HEK293 (cell line): Measurements from ENCODE around the gene ZNF19.
A peak's percentile ranks its signal among the peaks of the same experiment; 100 is the strongest.

Experiments
- CTCF ChIA-PET: fragments of 350-600 bp; formaldehyde crosslinking; extraction: SDS; loops from one replicate; lab custom pipeline; 2021; ENCODE audit warnings: antibody characterized with exemption; lab: Yijun Ruan, JAX
- POLR2A ChIA-PET: fragments of 300-600 bp; formaldehyde crosslinking; extraction: SDS; loops from one replicate; lab custom pipeline; 2020; ENCODE audit warnings: antibody characterized with exemption, inconsistent platforms; lab: Yijun Ruan, JAX
- H3K27ac ChIP-seq: fragments of 200-500 bp; sonication (Bioruptor generic); 2 replicates; pipeline ENCODE4 v1.5.1; 2014; ENCODE audit warnings: low read depth, low read length, control low read depth, inconsistent platforms; ENCODE audit errors: extremely low read depth
- H3K36me3 ChIP-seq, 2 experiments: fragments of 200-500 bp in 1 of 2; sonication (Bioruptor generic) in 1 of 2; 1 replicate in 1 of 2; 2 replicates in 1 of 2; pipeline ENCODE4 v1.5.1; 2014 to 2017; ENCODE audit warnings: inconsistent platforms in 2 of 2, low read length in 2 of 2; ENCODE audit not compliant: control insufficient read depth in 2 of 2, insufficient read depth in 1 of 2
- H3K4me1 ChIP-seq: fragments of 200-500 bp; sonication (Bioruptor generic); 2 replicates; pipeline ENCODE4 v1.5.1; 2014; ENCODE audit warnings: mild to moderate bottlenecking, low read length, inconsistent platforms; ENCODE audit not compliant: control insufficient read depth, insufficient read depth
- H3K4me3 ChIP-seq: 2 replicates; pipeline ENCODE4 v1.5.1; 2011; ENCODE audit warnings: low read depth, mild to moderate bottlenecking, control low read depth, low read length, moderate library complexity
- H3K9me3 ChIP-seq: fragments of 200-500 bp; sonication (Bioruptor generic); 2 replicates; pipeline ENCODE4 v1.5.1; 2014; ENCODE audit warnings: low read depth, low read length, inconsistent platforms; ENCODE audit not compliant: control insufficient read depth, insufficient read depth
- MZF1 ChIP-seq: fragments of 450-650 bp; formaldehyde crosslinking; IDR thresholded peaks from 2 replicates; pipeline ENCODE4 v1.5.1; 2017; ENCODE audit warnings: missing biosample characterization, missing genetic modification characterization, borderline replicate concordance
- SCRT2 ChIP-seq: fragments of 450-650 bp; formaldehyde crosslinking; IDR thresholded peaks from 2 replicates; pipeline ENCODE4 v1.5.1; 2016; ENCODE audit warnings: missing biosample characterization, missing genetic modification characterization
- ZEB2 ChIP-seq: fragments of 450-650 bp; formaldehyde crosslinking; IDR thresholded peaks from 2 replicates; pipeline ENCODE4 v1.5.1; 2016; ENCODE audit warnings: missing biosample characterization, missing genetic modification characterization
- ZNF140 ChIP-seq: fragments of 450-650 bp; formaldehyde crosslinking; IDR thresholded peaks from 2 replicates; pipeline ENCODE4 v1.5.1; 2016; ENCODE audit warnings: missing biosample characterization, missing genetic modification characterization
- ZNF146 ChIP-seq: fragments of 450-650 bp; formaldehyde crosslinking; IDR thresholded peaks from 2 replicates; pipeline ENCODE4 v1.5.1; 2016; ENCODE audit warnings: missing biosample characterization, missing genetic modification characterization
- ZNF169 ChIP-seq: fragments of 450-650 bp; formaldehyde crosslinking; IDR thresholded peaks from 2 replicates; pipeline ENCODE4 v1.5.1; 2016; ENCODE audit warnings: missing biosample characterization, missing genetic modification characterization
- ZNF175 ChIP-seq: fragments of 450-650 bp; formaldehyde crosslinking; IDR thresholded peaks from 2 replicates; pipeline ENCODE4 v1.5.1; 2016; ENCODE audit warnings: missing biosample characterization, missing genetic modification characterization
- ZNF274 ChIP-seq, 2 experiments: fragments of 200-500 bp in 1 of 2; fragments of 450-650 bp in 1 of 2; sonication (Bioruptor generic) in 1 of 2; formaldehyde crosslinking in 1 of 2; IDR thresholded peaks; 2 replicates each; pipeline versions ENCODE4 v1.5.1 to v1.6.1; 2014 to 2016; ENCODE audit warnings: borderline replicate concordance in 1 of 2, inconsistent platforms in 1 of 2, low read length in 1 of 2, missing biosample characterization in 1 of 2, missing genetic modification characterization in 1 of 2
- ZNF404 ChIP-seq: fragments of 450-650 bp; formaldehyde crosslinking; IDR thresholded peaks from 2 replicates; pipeline ENCODE4 v1.5.1; 2017; ENCODE audit warnings: missing biosample characterization, missing genetic modification characterization
- ZNF692 ChIP-seq: fragments of 450-650 bp; formaldehyde crosslinking; IDR thresholded peaks from 2 replicates; pipeline ENCODE4 v1.5.1; 2016; ENCODE audit warnings: missing biosample characterization, missing genetic modification characterization
- ZNF777 ChIP-seq: fragments of 450-650 bp; formaldehyde crosslinking; IDR thresholded peaks from 2 replicates; pipeline ENCODE4 v1.5.1; 2017; ENCODE audit warnings: missing biosample characterization, missing genetic modification characterization, borderline replicate concordance
- ZNF785 ChIP-seq: fragments of 450-650 bp; formaldehyde crosslinking; IDR thresholded peaks from 2 replicates; pipeline ENCODE4 v1.5.1; 2016; ENCODE audit warnings: missing biosample characterization, missing genetic modification characterization
- ZNF837 ChIP-seq: fragments of 450-650 bp; formaldehyde crosslinking; IDR thresholded peaks from 2 replicates; pipeline ENCODE4 v1.5.1; 2016; ENCODE audit warnings: missing biosample characterization, missing genetic modification characterization
- ZSCAN16 ChIP-seq: fragments of 450-650 bp; formaldehyde crosslinking; IDR thresholded peaks from 2 replicates; pipeline ENCODE4 v1.5.1; 2016; ENCODE audit warnings: missing biosample characterization, missing genetic modification characterization
- TF ChIP-seq, protein P1 (sequence below): fragments of 450-650 bp; formaldehyde crosslinking; IDR thresholded peaks from 2 replicates; pipeline ENCODE4 v1.5.1; 2017; ENCODE audit warnings: missing biosample characterization, missing genetic modification characterization
- TF ChIP-seq, protein P2 (sequence below): fragments of 450-650 bp; formaldehyde crosslinking; IDR thresholded peaks from 2 replicates; pipeline ENCODE4 v1.5.1; 2016; ENCODE audit warnings: missing biosample characterization, missing genetic modification characterization, borderline replicate concordance
- TF ChIP-seq, protein P3 (sequence below): fragments of 450-650 bp; formaldehyde crosslinking; IDR thresholded peaks from 2 replicates; pipeline ENCODE4 v1.5.1; 2016; ENCODE audit warnings: missing biosample characterization, missing genetic modification characterization
- TF ChIP-seq, protein P4 (sequence below): sonication (generic); formaldehyde crosslinking; IDR thresholded peaks from 2 replicates; pipeline ENCODE4 v1.8.1; 2022; ENCODE audit warnings: mild to moderate bottlenecking, moderate library complexity, missing genetic modification reagents
- TF ChIP-seq, protein P5 (sequence below): fragments of 450-650 bp; formaldehyde crosslinking; IDR thresholded peaks from 2 replicates; pipeline ENCODE4 v1.5.1; 2016; ENCODE audit warnings: missing biosample characterization, missing genetic modification characterization
- TF ChIP-seq, protein P6 (sequence below): fragments of 450-650 bp; formaldehyde crosslinking; IDR thresholded peaks from 2 replicates; pipeline ENCODE4 v1.5.0; 2017; ENCODE audit warnings: missing biosample characterization, missing genetic modification characterization, borderline replicate concordance

The ZNF19 gene

GRCh38 chr16:71425746-71426068 lies 63.4 kb downstream of the ZNF19 start:
- Histone ChIP-seq H3K4me3 (peak overlapping the region; percentile 59), H3K27ac (peak overlapping the region; percentile 27; the same call in 1 of the 2 replicates), H3K9me3 (no peaks in the 10 kb centered on the region), H3K36me3 (no peaks in the 10 kb centered on the region), H3K4me1 (no peaks in the 10 kb centered on the region)
- ChIA-PET CTCF (interaction anchor here (0.6 to 11.6 kb wide), 6 partner anchors 13 to 481 kb away, joined by 3 to 77 read pairs (median 4); no protein-coding TSS in a partner anchor), POLR2A (interaction anchor here (1.1 to 1.8 kb wide), 3 partner anchors 36 to 668 kb away, joined by 3 to 8 read pairs (median 7); partner anchors contain the start of genes DHX38, TXNL4B and ZNF23)
- TF ChIP-seq ZNF785 (no peak), ZNF777 (tag by site-specific recombination) (no peak; the same call in 1 of the 2 replicates), SCRT2 (tag by site-specific recombination) (no peak), ZNF140 (tag by site-specific recombination) (no peak), ZEB2 (no peak), ZNF692 (tag by site-specific recombination) (no peak), ZNF837 (tag by site-specific recombination) (no peak), ZNF404 (tag by site-specific recombination) (no peak), MZF1 (tag by site-specific recombination) (no peak), ZNF169 (tag by site-specific recombination) (0 out of 2 replicates have a peak, but pooled peaks have one; percentile 19), ZSCAN16 (no peak), ZNF175 (tag by site-specific recombination) (no peak), ZNF274 (IDR thresholded peaks at IDR 0.05; ENCODE audit: low read length) (no peak), ZNF274 (tag by site-specific recombination; IDR thresholded peaks at IDR 0.05; ENCODE audit: borderline replicate concordance) (no peak), ZNF146 (tag by site-specific recombination) (no peak)
- TF ChIP-seq, protein P1, sequence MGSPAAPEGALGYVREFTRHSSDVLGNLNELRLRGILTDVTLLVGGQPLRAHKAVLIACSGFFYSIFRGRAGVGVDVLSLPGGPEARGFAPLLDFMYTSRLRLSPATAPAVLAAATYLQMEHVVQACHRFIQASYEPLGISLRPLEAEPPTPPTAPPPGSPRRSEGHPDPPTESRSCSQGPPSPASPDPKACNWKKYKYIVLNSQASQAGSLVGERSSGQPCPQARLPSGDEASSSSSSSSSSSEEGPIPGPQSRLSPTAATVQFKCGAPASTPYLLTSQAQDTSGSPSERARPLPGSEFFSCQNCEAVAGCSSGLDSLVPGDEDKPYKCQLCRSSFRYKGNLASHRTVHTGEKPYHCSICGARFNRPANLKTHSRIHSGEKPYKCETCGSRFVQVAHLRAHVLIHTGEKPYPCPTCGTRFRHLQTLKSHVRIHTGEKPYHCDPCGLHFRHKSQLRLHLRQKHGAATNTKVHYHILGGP (tag by site-specific recombination) = no peak
- TF ChIP-seq, protein P2, sequence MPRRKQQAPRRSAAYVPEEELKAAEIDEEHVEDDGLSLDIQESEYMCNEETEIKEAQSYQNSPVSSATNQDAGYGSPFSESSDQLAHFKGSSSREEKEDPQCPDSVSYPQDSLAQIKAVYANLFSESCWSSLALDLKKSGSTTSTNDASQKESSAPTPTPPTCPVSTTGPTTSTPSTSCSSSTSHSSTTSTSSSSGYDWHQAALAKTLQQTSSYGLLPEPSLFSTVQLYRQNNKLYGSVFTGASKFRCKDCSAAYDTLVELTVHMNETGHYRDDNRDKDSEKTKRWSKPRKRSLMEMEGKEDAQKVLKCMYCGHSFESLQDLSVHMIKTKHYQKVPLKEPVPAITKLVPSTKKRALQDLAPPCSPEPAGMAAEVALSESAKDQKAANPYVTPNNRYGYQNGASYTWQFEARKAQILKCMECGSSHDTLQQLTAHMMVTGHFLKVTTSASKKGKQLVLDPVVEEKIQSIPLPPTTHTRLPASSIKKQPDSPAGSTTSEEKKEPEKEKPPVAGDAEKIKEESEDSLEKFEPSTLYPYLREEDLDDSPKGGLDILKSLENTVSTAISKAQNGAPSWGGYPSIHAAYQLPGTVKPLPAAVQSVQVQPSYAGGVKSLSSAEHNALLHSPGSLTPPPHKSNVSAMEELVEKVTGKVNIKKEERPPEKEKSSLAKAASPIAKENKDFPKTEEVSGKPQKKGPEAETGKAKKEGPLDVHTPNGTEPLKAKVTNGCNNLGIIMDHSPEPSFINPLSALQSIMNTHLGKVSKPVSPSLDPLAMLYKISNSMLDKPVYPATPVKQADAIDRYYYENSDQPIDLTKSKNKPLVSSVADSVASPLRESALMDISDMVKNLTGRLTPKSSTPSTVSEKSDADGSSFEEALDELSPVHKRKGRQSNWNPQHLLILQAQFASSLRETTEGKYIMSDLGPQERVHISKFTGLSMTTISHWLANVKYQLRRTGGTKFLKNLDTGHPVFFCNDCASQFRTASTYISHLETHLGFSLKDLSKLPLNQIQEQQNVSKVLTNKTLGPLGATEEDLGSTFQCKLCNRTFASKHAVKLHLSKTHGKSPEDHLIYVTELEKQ (tag by site-specific recombination) = no peak
- TF ChIP-seq, protein P3, sequence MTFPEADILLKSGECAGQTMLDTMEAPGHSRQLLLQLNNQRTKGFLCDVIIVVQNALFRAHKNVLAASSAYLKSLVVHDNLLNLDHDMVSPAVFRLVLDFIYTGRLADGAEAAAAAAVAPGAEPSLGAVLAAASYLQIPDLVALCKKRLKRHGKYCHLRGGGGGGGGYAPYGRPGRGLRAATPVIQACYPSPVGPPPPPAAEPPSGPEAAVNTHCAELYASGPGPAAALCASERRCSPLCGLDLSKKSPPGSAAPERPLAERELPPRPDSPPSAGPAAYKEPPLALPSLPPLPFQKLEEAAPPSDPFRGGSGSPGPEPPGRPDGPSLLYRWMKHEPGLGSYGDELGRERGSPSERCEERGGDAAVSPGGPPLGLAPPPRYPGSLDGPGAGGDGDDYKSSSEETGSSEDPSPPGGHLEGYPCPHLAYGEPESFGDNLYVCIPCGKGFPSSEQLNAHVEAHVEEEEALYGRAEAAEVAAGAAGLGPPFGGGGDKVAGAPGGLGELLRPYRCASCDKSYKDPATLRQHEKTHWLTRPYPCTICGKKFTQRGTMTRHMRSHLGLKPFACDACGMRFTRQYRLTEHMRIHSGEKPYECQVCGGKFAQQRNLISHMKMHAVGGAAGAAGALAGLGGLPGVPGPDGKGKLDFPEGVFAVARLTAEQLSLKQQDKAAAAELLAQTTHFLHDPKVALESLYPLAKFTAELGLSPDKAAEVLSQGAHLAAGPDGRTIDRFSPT (tag by site-specific recombination) = no peak
- TF ChIP-seq, protein P4, sequence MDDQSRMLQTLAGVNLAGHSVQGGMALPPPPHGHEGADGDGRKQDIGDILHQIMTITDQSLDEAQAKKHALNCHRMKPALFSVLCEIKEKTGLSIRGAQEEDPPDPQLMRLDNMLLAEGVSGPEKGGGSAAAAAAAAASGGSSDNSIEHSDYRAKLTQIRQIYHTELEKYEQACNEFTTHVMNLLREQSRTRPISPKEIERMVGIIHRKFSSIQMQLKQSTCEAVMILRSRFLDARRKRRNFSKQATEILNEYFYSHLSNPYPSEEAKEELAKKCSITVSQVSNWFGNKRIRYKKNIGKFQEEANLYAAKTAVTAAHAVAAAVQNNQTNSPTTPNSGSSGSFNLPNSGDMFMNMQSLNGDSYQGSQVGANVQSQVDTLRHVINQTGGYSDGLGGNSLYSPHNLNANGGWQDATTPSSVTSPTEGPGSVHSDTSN (CRISPR knock-in tag) = no peak
- TF ChIP-seq, protein P5, sequence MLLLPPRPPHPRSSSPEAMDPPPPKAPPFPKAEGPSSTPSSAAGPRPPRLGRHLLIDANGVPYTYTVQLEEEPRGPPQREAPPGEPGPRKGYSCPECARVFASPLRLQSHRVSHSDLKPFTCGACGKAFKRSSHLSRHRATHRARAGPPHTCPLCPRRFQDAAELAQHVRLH (tag by site-specific recombination) = no peak
- TF ChIP-seq, protein P6, sequence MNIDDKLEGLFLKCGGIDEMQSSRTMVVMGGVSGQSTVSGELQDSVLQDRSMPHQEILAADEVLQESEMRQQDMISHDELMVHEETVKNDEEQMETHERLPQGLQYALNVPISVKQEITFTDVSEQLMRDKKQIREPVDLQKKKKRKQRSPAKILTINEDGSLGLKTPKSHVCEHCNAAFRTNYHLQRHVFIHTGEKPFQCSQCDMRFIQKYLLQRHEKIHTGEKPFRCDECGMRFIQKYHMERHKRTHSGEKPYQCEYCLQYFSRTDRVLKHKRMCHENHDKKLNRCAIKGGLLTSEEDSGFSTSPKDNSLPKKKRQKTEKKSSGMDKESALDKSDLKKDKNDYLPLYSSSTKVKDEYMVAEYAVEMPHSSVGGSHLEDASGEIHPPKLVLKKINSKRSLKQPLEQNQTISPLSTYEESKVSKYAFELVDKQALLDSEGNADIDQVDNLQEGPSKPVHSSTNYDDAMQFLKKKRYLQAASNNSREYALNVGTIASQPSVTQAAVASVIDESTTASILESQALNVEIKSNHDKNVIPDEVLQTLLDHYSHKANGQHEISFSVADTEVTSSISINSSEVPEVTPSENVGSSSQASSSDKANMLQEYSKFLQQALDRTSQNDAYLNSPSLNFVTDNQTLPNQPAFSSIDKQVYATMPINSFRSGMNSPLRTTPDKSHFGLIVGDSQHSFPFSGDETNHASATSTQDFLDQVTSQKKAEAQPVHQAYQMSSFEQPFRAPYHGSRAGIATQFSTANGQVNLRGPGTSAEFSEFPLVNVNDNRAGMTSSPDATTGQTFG (tag by site-specific recombination) = no peak
